HG03095 (cell line): Measurements from ENCODE around the gene ACSS3.
"Not testable (repeated sequence)": the region's sequence is repeated elsewhere in the genome, so short reads cannot be mapped to it uniquely, and the experiment has no call there.

Source experiments
- ATAC-seq: cut with Tn5 transposase; IDR thresholded peaks from one replicate; pipeline ENCODE4 v1.9.1; 2021; ENCODE audit warnings: moderate library complexity; ENCODE audit not compliant: unreplicated experiment

Gene ACSS3

DNA sequence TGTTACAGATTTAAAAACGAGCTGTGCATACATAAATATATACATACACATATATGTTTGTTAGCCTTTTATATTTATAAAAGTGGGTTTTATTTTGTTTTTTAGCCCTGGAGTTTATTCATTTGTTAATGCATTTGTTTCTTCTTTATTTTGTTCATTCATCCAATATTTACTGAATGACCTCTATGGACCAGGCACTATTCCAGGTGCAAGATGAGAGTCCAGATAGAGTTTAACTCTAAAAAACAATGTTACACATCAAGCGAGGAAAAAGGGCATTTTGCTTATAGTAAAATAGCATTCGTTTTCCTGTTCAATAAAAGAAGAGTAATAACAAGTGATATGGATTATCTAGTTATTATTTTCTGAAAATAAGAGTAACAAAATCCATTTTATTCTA, 14.2 kb downstream of the ACSS3 start:
- no peak for ATAC-seq

DNA sequence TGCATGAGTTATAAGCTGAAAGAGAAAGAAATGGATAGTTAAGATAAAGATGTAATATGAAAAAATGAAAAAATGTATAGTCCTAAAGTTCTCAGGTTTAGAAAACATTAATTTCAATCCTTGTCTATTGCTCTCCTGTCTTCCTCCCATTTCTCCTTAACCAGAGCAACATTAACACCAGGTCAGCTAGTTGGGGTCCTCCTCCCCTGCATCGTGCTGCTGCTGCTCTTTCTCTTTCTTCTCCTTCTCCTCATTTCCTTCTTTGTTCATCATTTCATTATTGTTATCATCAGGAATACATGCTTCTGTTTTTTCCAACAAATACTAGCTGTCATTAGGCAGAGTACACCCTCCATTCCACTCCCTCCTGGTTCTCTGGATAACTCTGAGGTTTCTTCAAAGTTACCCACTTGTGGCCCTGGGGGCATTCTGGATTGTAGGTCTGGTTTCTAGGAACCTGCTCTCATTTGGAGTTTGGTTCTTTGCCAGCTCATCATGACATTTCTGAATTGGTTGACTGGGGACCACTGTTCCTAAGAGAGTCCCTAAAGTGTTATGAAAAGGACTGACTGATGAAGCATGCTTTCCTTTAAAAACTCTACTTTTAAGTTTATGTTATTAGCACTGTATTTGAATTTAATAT, 17.0 kb downstream of the ACSS3 start:
- ATAC-seq = no peak

DNA sequence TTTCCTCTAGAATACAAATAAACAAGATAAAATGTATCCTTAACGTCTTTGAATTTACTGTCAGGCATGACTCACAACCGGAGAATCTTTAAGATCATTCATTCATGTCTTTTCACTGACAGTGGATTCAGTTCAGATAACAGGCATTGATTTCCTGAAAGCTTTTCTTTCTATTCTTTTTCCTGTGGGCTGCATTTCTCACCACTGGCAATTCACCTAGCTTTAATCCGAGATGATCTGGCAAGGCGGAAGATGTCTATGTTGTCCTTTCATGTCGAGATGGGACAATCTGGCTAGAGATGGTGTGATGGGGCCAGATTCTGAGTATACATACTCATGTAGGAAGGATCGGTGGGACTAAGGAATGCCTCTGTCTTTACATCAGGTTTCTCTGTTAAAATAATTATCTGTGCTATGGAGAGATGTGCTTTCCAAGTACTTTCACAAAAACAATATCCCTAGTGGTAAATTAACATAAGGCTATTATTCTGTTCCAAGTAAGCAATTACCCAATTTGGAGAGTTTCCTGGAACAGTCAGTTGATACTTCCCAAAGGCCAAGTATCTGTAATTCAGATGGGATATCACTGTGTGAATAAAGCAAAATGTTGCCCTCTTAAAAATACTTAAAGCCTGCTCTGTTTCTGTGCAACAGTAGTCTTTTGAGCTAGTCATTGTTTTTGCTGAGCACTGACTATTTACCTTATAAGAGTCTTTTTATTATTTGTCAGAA, 17.8 kb downstream of the ACSS3 start:
- no peak for ATAC-seq

DNA sequence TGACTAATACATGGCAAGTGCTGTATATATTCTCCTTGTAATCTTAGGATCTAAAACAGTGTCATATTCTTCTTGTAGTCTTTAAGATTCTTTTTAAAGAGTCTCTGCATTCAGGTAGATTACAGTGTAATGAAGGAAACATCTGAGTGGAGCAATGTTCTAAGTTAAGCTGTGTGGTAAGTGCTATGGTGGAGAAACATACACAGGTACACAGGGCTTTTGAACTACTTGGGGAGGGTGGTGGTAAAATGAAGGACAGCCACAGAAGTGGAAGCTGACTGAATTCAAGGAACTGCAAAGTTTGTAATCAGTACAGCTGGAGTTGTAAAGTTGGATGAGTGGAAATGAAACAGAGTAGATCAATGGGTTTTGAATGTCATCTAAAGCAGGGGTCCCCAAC, 27.8 kb downstream of the ACSS3 start:
- ATAC-seq = no peak

DNA sequence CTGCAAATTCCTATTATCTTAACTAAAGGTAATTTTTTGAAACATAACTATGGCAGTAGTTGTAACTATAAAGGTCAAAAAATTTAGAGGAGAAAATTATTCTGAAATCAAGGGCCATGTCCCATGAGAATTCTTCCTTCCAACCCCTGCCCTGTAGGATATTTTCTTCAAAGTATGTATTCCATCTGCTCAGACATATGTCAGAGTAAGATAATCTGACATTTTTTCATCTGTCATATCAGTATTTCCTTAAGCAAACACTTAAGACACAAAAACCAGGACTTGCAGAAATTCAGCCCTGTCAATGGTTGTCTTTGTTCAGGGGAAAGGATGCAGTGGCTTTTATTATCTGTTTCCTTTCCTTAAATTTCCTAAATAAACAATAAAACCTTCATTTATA, 36.3 kb downstream of the ACSS3 start:
- ATAC-seq = no peak

DNA sequence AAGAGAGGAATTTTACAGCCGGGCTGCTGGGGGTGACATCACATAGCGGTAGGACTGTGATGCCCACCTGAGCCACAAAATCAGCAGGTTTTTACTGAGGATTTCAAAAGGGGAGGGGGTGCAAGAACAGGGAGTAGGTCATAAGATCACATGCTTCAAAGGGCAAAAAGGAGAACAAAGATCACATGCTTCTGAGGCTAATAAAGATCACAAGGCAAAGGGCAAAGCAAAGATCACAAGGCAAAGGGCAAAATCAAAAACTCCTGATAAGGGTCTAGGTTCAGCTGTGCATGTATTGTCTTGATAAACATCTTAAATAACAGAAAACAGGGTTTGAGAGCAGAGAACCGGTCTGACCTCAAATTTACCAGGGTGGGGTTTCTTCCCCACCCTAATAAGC, 41.2 kb downstream of the ACSS3 start:
- ATAC-seq = not testable (repeated sequence)

- ATAC-seq = no peak
Observed at GRCh38 chr12:81120961-81121360, 43.1 kb downstream of the ACSS3 start.

DNA sequence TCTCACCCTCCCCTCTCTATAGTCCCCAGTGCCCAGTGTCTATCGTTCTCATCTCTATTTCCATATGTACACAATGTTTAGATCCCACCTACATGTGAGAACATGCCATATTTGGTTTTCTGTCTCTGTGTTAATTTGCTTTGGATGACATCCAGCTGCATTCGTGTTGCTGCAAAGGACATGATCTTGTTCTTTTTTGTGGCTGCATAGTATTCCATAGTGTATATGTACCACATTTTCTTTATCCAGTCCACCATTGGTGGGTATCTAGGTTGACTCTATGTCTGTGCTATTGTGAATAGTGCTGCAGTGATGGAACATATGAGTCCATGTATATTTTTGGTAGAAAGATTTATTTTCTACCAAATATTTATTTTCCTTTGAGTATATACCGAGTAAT, 45.7 kb downstream of the ACSS3 start:
- ATAC-seq = no peak

DNA sequence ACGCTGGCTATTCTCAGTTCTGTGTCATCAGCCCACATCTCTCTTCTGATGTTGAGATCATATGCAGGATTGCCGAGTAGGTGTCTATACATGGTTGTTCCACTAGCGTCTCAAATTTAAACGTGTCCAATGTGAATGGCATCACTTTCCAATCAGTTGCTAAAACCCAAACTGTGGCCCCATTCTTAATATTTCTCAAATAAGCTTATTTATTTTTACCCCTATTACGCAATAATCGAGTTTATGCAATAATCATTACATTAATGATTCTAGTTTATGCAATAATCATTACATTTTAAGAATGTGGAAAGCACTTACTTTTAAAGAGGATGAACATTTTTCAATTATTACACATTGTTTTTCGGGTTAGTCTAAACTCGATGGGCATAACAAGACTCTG, 47.8 kb downstream of the ACSS3 start:
- ATAC-seq = no peak

DNA sequence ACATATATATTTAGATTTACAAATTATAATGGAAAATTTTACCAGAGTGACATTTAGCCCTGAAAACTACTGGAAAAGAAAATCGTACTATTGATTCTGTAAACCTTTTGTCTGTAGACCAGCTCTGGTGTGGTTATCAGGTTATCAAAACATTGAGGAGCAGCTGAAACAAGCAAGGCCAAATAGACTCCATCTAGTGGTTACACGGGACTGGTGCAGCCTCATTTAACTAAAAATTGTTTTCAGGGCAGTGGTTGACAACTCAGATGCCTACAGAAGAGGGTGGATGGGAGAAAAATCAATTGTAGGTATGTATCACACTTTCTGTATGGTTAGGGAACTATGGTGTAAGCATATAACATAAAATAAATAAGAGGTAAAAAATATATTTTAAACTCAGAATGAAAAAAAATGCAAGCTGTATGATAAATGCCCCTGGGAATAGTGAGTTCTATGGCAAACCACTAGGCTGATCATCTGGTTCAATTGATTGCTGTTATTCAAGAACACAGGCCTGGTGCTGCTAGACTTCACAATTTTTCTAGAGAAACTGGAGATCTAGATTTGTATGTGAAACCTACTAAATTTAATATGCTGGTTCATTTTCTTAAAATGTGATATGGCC, 51.2 kb downstream of the ACSS3 start:
- peak; percentile 98 for ATAC-seq

- ATAC-seq = no peak
Observed at GRCh38 chr12:81136519-81136918, 58.6 kb downstream of the ACSS3 start.

DNA sequence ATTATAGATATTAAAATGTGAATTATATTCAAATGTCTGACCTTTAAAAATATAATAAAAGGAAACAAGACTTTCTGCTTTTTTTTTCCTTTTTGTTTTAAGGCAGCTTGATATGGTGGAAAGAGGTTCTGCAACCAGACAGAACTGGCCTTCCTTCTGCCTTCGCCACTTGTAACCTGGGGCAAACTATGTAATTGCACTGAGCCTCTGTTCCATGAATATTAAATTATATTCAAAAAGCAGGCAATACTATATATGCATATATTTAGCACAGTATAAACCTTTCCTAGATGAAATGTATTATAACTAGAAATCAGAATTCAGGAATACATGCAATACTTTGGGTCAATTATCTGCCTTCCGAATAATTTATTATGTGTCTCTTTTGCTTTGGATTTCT, 59.9 kb downstream of the ACSS3 start:
- no peak for ATAC-seq

GRCh38 chr12:81141217-81141616, 63.3 kb downstream of the ACSS3 start:
- no peak for ATAC-seq

DNA sequence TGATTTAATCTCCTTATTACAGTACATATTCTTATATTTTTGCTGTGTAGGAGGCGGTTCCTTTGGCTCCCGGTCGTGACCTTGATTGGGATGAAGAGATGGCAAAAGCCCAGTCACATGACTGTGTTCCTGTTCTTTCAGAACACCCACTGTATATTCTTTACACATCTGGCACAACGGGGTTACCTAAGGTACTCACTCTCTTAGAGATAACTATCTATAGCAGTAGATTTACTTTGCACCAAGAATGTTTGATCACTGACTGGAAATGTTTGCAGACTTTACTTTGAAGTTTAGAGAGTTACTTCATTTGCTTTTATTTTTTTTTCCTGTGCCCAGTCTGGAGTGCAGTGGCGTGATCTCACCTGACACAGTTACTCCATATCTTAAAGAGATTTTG, 65.2 kb downstream of the ACSS3 start:
- no peak for ATAC-seq

GRCh38 chr12:81146228-81147225, 68.6 kb downstream of the ACSS3 start:
- ATAC-seq = no peak

- ATAC-seq = no peak
Observed at GRCh38 chr12:81147292-81147919, 69.5 kb downstream of the ACSS3 start.

- ATAC-seq = no peak
Observed at GRCh38 chr12:81150382-81150781, 72.5 kb downstream of the ACSS3 start.

GRCh38 chr12:81159856-81160255, 82.0 kb downstream of the ACSS3 start:
- ATAC-seq = no peak

- no peak for ATAC-seq
Observed at GRCh38 chr12:81161680-81162079, 83.8 kb downstream of the ACSS3 start.

GRCh38 chr12:81162391-81163136, 84.7 kb downstream of the ACSS3 start:
- ATAC-seq = no peak
